Measurements from ENCODE around the gene MFAP3L.

MFAP3L gene

DNA sequence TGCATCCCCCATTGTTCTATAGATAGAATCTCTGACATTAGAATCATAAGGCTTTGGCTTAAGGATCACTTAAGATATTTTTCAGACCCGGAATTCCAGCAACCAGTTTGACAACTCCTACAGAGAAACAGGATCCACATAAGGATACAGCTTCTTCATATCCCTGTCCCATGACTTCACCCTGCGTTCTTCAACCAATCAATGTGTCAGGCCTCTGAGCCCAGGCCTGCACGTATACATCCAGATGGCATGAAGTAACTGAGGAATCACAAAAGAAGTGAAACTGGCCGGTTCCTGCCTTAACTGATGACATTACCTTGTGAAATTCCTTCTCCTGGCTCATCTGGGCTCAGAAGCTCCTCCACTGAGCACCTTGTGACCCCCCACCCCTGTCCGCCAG lies 85.1 kb downstream of the MFAP3L start:
- no peak for DNase-seq (ENCODE audit: low spot score)

DNA sequence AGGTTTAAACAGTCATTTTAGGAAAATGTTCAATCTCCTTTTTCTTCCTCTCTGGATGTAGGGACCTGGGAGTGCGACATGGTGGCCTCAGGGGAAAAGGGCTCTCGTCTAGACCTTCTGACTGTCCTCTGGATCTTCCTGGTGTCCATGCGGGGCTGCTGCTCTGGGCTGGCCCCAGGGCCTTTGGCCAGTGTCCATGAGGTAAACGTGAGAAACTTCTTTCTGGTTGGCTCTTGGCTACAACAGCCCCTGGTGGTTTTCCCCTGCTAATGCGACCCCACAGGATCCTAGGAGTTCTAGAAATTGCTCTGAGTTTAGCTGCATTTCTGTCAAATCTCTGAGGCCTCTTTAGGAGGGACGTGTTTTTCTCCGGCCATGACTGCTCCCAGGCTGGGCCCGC lies 85.7 kb downstream of the MFAP3L start:
- no peak for DNase-seq (ENCODE audit: low spot score)
